A549 (cell line): Measurements from ENCODE around the gene EFHD2.

Experiments
- ATOH8 ChIP-seq: fragments of 250-450 bp; sonication (Bioruptor Pico); IDR thresholded peaks from 2 replicates; pipeline ENCODE4 v1.5.0; 2020; ENCODE audit warnings: low read depth, mild to moderate bottlenecking, moderate library complexity
- CTCF ChIP-seq: fragments of >200 bp; sonication (Bioruptor Twin); formaldehyde crosslinking; IDR thresholded peaks from 3 replicates; pipeline ENCODE4 v1.5.1; 2016
- EP300 ChIP-seq, 2 experiments: fragments of >200 bp; sonication (Bioruptor Twin); formaldehyde crosslinking; IDR thresholded peaks; 2 replicates in 1 of 2; 3 replicates in 1 of 2; pipeline ENCODE4 v1.6.1; 2016 to 2017
- FOXS1 ChIP-seq: fragments of 250-450 bp; sonication (Bioruptor Pico); IDR thresholded peaks from 2 replicates; pipeline ENCODE4 v1.5.0; 2020; ENCODE audit warnings: mild to moderate bottlenecking, moderate library complexity
- HOXA7 ChIP-seq: fragments of 250-450 bp; sonication (Bioruptor Pico); IDR thresholded peaks from 2 replicates; pipeline ENCODE4 v1.5.0; 2020; ENCODE audit warnings: mild to moderate bottlenecking, moderate library complexity
- JUNB ChIP-seq: fragments of >200 bp; sonication (Bioruptor Twin); formaldehyde crosslinking; IDR thresholded peaks from 2 replicates; pipeline ENCODE4 v1.6.1; 2016
- KDM1A ChIP-seq: fragments of 200-600 bp; sonication (generic); IDR thresholded peaks from 2 replicates; pipeline ENCODE4 v1.6.1; 2016; ENCODE audit warnings: low read depth, mild to moderate bottlenecking
- POLR2AphosphoS2 ChIP-seq: conservative IDR thresholded peaks from 2 replicates; pipeline ENCODE4 v1.6.1; 2012; ENCODE audit warnings: low read length, improper control_type of control experiment, inconsistent platforms
- RAD21 ChIP-seq, 2 experiments: fragments of >200 bp in 1 of 2; sonication (Bioruptor Twin) in 1 of 2; formaldehyde crosslinking in 1 of 2; IDR thresholded peaks in 1 of 2; conservative IDR thresholded peaks in 1 of 2; 2 replicates in 1 of 2; 3 replicates in 1 of 2; pipeline ENCODE4 v1.6.1; 2012 to 2018; ENCODE audit warnings: inconsistent platforms in 1 of 2
- RCOR1 ChIP-seq: fragments of 150-350 bp; IDR thresholded peaks from 2 replicates; pipeline ENCODE4 v1.6.1; 2014; ENCODE audit warnings: antibody characterized with exemption, low read length, low read depth
- REST ChIP-seq: fragments of 200-600 bp; sonication (generic); IDR thresholded peaks from 2 replicates; pipeline ENCODE4 v1.6.1; 2016; ENCODE audit warnings: antibody characterized with exemption, mild to moderate bottlenecking, moderate library complexity
- USF2 ChIP-seq: fragments of 450-650 bp; IDR thresholded peaks from 2 replicates; pipeline ENCODE4 v1.6.1; 2014; ENCODE audit warnings: antibody characterized with exemption
- ZFP36 ChIP-seq: fragments of 450-650 bp; IDR thresholded peaks from 2 replicates; pipeline ENCODE4 v1.6.1; 2014; ENCODE audit warnings: borderline replicate concordance; ENCODE audit not compliant: partially characterized antibody

- TF ChIP-seq ZFP36 = no peak
- no peak for TF ChIP-seq JUNB
- no peak for TF ChIP-seq EP300 (IDR thresholded peaks at IDR 0.05)
- no peak for TF ChIP-seq POLR2AphosphoS2
- TF ChIP-seq CTCF = no peak
- peak in 1 of 2 experiments; percentile 33; a peak in 2 of 5 replicates for TF ChIP-seq RAD21 (conservative IDR thresholded peaks at IDR 0.05 in 1 of 2, IDR thresholded peaks at IDR 0.05 in 1 of 2)
- TF ChIP-seq FOXS1 = no peak
- no peak for TF ChIP-seq USF2
- no peak for TF ChIP-seq ATOH8
- no peak for TF ChIP-seq HOXA7 (CRISPR knock-in tag)
- no peak for TF ChIP-seq REST
- TF ChIP-seq RCOR1 = no peak
- no peak for TF ChIP-seq KDM1A
Measured at GRCh38 chr1:15364740-15365139, 44.9 kb upstream of the EFHD2 start.
